ENCODE results near the gene HMMR.
"Not testable (repeated sequence)": the region's sequence is repeated elsewhere in the genome, so short reads cannot be mapped to it uniquely, and the experiment has no call there.

The HMMR gene

DNA sequence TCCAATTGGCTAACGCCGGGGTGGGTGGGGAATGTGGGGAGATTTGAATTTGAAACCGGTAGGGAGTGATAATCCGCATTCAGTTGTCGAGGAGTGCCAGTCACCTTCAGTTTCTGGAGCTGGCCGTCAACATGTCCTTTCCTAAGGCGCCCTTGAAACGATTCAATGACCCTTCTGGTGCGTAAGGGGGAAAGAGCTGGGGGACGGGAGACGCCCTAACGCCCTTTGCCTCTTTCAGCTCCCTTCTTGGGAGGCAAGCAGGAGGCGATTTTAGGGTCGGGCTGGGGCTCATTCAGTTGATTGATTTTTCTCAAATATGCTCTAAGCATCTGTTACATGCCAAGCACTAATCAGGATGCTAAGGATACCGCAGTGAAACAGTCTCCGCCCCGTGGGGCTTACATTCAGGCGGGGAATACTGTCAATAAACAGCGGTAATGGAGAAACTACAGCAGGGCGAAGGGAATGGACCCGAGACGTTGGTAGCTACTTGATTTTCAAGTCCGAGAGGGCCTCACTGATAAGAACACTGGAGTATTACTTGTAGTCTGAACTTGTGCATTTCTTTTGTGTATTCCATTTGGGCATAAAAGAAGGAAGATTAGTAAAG, at the start of gene HMMR:
TSS of gene HMMR (plus strand) at position 71 of the 610 bp plus-strand sequence. CDS start at position 132, 61 bp downstream.
- no peak for DNase-seq

- not testable (repeated sequence) for DNase-seq
These were observed 44.8 kb upstream of the HMMR start for GRCh38 chr5:163415673-163416072.

- DNase-seq = no peak
These were observed 35.6 kb upstream of the HMMR start for GRCh38 chr5:163424836-163425235.

GRCh38 chr5:163426128-163426527, 34.3 kb upstream of the HMMR start:
- DNase-seq = not testable (repeated sequence)

DNA sequence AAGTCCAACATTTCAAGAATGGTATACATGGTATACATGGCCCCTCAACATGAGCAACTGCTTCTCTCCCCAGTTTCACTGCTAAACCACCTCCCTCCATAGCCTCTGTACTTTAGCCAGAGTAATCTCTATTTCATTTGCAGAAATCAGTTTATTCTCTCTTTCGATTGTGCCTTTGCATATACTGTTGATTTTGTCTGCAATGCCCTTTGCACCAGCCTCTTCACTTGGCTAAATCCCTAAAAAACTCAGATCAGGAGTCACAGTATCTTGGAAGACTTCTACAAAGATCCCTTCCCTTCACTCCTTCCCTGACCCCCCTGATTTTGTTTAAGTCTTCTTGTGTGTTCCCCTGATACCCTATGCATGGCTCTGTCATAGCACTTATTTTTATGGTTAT, 27.9 kb upstream of the HMMR start:
- DNase-seq = no peak

DNA sequence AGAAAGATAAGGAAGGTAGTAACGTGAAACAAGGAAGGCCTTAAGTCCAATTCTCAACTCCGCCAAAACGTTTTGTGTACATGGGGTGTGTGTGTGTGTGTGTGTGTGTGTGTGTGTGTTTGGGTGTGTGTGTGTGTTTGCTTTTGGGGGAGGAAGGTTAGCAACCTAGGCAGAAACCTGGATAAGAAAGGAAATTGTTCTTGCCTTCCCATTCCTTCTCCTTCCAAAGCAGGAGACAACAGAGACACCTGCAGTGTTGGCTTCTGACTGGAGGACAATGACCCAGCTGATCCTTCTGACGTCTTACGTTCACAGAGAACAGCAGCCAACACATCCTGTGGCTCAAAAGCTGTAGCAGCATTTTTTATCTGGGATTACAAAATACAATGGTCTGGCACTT, 27.2 kb upstream of the HMMR start:
- no peak for DNase-seq

- DNase-seq = no peak
These were observed 26.0 kb upstream of the HMMR start for GRCh38 chr5:163434401-163434866.

- no peak for DNase-seq
These were observed 23.9 kb upstream of the HMMR start for GRCh38 chr5:163436515-163436914.

GRCh38 chr5:163437011-163437308, 23.5 kb upstream of the HMMR start:
- DNase-seq = no peak

- DNase-seq = peak; percentile 75
These were observed 22.9 kb upstream of the HMMR start, which contains the start of gene CCNG1 for GRCh38 chr5:163437309-163438182. CCNG1 (plus strand) TSS chr5:163437595; CDS start chr5:163439257, 1,662 bp downstream.

- no peak for DNase-seq
These were observed 21.4 kb upstream of the HMMR start for GRCh38 chr5:163439092-163439425.

DNA sequence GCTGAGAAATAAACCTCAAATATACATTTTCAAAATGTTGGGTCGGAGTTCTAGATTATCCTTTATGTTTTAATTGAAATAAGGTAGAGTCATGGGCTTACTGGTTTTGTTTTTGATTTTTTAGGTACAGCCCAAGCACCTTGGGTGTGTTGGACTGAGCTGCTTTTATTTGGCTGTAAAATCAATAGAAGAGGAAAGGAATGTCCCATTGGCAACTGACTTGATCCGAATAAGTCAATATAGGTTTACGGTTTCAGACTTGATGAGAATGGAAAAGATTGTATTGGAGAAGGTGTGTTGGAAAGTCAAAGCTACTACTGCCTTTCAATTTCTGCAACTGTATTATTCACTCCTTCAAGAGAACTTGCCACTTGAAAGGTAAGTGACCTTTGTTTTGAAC, 19.5 kb upstream of the HMMR start:
- DNase-seq = no peak

GRCh38 chr5:163444526-163444925, 15.9 kb upstream of the HMMR start:
- no peak for DNase-seq

DNA sequence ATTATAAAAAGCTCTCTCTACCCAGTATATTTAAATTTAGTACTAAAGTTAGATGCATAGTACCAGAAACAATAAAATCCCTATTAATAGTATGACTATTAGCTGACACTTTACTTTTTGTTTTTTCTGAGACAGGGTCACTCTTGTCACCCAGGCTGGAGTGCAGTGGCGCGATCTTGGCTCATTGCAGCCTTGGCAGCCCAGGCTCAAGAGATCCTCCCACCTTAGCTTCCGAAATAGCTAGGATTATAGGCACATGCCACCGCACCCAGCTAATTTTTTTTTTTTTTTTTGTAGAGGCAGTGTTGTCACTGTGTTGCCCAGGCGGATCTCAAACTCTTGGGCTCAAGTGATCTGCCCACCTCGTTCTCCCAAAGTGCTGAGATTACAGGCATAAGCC, 15.1 kb upstream of the HMMR start:
- no peak for DNase-seq

GRCh38 chr5:163447191-163447590, 13.2 kb upstream of the HMMR start:
- DNase-seq = no peak

- DNase-seq = no peak
These were observed 12.6 kb upstream of the HMMR start for GRCh38 chr5:163447875-163448274.

DNA sequence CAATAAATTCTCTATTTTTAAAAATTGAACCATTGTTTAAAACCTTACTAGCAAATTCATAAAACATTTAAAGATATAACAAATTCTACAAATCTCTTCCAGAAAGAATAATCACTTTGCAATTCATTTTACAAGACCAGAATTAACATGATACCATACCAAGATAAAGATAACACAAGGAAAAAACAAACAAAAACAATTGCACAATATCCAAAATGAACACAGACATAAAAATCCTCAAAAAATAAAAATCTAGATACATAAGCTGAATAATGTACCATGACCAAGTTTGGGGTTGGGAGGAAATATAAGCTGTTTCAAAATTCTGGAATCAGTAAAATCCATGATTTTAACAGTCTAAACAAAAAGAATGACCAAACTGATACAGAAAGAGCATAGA, 11.9 kb upstream of the HMMR start:
- DNase-seq = no peak

DNA sequence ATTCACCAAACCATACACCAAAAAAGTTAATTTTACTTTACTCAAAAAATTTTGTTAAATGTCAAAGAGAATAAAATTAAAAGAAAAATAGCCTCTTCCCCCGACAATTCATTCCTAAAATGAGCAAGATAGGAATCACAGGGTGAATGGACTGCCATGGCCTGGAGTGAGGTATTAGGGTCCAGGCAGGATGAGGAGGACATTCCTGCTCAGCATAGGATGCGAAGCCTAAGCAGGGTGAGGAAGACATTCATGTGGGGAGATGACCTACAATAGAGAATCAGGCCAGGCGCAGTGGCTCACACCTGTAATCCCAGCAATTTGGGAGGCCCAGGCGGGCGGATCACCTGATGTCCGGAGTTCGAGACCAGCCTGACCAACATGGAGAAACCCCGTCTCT, 8.9 kb upstream of the HMMR start:
- DNase-seq = no peak

GRCh38 chr5:163453705-163454104, 6.7 kb upstream of the HMMR start:
- DNase-seq = no peak

- DNase-seq = not testable (repeated sequence)
These were observed 5.0 kb upstream of the HMMR start for GRCh38 chr5:163455406-163455805.

GRCh38 chr5:163456029-163456589, 4.3 kb upstream of the HMMR start:
- DNase-seq = no peak

DNA sequence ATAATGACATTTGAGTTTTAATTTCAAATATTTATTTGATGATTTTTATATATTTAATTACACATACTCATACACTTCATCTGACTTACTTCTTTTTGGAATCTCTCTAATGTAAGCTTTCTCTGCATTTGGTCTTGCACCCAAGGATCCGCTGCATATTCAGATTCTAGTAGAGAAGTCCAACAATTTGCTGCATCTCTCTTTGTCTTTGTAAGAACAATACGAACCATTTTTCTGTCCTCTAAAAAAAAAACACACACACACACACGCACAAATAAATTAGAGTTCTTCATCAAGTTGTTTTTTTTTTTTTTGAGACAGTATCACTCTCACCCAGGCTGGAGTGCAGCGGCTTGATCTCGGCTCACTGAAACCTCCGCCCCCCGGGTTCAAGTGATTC, 3.6 kb upstream of the HMMR start:
- DNase-seq = no peak

- DNase-seq = no peak
These were observed 1.6 kb upstream of the HMMR start for GRCh38 chr5:163458778-163459385.

GRCh38 chr5:163459462-163459818, 992 bp upstream of the HMMR start:
- DNase-seq = no peak

Data from NCI-H2171 (cell line).